Hematopoietic multipotent progenitor cell (in vitro differentiated cells): ENCODE data around the gene TWIST2. TPM values are rescaled to one million over a fixed set of nuclear protein-coding genes. Genes with fewer than 3 reads are reported as not detected.

Experiments used
- DNase-seq, 3 donors: peaks; one replicate each; pipeline ENCODE4 v3.0.0-alpha.2; 2011 to 2015; ENCODE audit warnings: low read depth in 2 of 3, low spot score in 2 of 3
- total RNA-seq: library from RNA; depleted of rRNA; stranded (reverse); fragments of >200 nt; gene quantifications from one replicate; pipeline ENCODE4 v1.2.3, GENCODE V29; 2012

The TWIST2 gene
- total RNA-seq, 1 donor: not detected

- DNase-seq: no peak
These were observed 39.7 kb downstream of the TWIST2 start for GRCh38 chr2:238887616-238888015.

DNA sequence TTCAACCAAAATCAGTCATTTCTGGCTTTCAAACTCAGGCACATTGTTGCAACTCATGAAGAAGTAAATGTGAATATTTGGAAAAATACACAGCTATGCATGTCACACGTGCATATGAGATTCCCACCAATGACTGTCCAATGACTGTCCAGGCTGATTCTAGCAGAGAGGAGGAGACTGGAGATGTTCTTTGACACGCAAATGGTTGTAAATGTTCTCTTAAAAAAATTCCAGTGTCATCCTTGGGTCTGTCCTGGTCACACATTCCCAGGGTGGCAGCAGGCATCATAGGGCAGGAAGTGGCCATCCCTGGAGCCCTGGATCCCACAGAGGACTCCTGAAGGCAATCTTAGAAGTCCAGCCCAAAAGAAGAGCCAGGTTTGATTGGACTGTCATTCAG, 40.9 kb downstream of the TWIST2 start:
- no peak for DNase-seq

DNA sequence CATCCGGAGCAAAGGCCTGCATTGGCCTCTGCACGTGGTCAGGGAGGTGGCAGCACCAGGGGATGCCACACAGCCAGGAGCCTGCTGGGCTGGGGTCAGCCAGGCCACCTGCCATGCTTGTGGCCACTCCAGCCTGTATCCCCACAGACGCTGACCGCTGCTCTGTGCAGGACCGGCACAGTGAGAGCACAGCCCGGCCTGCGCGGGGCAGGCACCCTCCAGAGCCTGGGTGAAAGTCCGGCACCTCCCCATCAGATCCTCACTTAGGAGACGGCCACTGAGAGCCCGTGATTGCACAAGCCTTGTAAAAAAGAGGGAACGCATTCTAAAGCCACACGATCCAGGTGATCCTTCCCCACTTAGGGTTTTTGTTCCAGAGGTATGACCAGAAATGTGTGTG, 42.2 kb downstream of the TWIST2 start:
- DNase-seq: no peak

DNA sequence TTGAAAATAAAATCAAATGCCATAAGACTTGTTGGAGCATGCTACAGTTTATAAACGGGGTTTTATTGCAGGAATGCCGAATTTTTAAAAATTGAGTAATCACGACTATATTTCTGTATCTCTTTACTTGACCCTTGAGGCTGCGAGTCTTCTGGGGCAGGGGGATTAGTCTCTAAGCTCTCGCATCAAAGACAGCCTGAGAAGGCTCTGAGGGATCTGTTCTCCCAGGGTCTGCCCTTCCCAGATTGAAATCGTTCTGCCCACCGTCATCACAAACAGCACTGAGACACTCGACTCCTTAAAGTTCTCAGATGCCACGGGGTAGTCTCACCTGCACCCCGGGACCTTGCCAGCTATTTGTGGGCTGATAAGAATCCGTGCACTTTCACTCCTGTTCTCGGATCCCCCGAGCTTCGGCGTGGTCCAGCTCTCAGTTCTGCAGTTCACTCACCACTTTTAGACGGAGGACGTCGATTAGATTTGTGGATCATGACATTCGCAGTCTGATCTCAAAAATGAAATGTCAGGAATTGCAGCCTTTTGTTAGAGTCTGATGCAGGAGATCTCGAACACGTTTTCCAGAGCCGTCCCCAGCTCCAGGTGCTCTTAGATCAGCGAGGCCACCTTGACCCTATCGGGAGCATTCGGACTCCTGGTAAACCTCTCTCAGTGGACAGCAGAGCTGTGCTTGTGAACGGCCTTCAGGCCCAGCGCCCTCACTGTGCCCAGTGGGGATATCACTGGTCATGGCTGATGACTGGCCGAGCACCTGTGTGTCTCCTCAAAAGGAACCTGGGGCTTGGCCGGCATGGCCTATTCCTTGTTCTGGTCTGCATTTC, 43.0 kb downstream of the TWIST2 start:
- no peak for DNase-seq

- no peak for DNase-seq
These were observed 43.7 kb downstream of the TWIST2 start for GRCh38 chr2:238891457-238892203.

DNA sequence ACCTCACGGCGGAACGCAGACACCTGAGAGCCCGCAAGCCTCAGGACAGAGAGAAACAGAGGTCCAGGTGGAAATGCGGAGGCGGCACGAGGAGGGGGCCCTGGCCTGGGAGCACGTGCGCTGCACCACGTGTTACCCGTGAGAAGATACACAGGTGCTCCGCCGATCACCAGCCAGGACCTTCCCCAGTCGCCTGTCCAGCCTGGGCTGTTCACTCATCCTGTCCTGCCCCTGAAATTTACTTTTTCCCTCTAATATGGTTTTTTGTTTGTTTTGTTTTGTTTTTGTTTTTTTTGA, 44.3 kb downstream of the TWIST2 start:
- DNase-seq: no peak

- no peak for DNase-seq
These were observed 44.9 kb downstream of the TWIST2 start for GRCh38 chr2:238892796-238893195.

GRCh38 chr2:238893349-238894000, 45.6 kb downstream of the TWIST2 start:
- DNase-seq: no peak

DNA sequence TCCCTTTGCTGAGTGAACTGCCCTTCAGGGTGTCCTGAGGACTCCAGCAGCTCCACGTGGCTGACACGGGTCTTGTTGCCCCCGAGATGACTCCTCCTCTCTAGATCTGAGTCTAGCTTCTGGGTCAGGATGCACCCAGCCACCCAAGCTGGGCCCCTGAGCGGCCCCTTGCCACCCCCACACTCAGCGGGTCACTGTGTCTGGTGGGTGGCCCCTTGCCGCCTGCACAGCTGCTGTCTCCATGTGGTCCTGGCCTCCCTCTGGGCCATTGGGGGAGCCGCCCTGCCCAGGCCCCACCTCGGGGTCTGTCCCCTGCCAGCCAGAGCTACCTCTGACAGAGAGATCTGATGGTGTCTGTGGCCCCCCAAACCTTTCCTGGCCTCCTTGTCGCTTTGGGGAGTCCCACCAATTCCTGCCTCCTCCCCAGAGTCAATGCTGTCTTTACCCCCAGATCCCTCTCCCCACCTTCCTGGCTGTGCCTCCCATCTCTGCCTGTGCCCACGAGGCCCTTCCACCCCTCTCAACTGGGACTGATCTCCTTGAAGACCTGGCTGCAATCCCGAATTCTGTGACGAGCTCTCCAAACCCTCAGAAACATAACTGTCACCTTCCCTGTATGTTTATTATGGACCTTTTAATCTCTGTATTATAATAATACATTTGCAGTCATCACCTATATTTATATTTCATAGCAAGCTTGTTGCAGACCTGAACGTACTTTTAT, 46.5 kb downstream of the TWIST2 start:
- no peak for DNase-seq

DNA sequence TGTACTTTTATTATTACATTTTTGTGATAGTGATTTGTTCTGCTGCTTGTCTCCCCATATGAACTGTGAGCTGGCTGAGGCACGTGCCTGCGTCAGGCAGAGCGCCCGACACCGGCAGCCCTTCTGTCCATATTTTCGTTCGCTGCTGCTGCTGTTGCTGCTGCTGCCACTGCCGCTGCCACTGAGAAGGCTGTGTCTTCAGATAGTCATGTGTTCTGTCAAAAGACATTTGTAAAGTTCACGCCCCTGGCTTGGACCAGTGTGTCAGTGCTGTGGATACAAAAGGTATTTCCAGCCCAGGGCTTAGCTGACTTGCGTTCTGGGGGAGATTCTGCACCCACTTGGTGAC, 47.0 kb downstream of the TWIST2 start:
- DNase-seq: no peak

- no peak for DNase-seq
These were observed 47.5 kb downstream of the TWIST2 start for GRCh38 chr2:238895361-238895882.

GRCh38 chr2:238895891-238896600, 48.2 kb downstream of the TWIST2 start:
- no peak for DNase-seq

DNA sequence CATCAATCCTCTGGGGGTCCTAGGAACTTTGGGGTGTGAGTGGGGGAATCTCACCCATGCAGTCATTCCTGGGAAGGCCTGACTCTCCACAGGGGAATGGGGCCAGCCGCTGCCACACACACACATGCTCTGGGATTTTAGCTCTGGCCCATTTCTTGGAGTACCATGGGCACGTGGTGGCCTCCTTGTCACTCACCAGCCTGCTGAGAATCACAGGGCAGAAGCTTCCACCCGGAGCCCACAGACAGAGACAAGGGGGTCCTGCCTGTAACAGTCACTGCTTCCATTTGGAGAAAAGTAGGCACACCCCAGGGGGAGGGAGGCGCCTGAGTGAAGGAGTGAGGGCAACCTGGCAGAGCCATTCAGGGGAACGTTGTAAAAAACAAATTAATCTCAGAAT, 48.8 kb downstream of the TWIST2 start:
- DNase-seq: no peak

- DNase-seq: no peak
These were observed 49.4 kb downstream of the TWIST2 start for GRCh38 chr2:238897122-238897880.

- DNase-seq: no peak
These were observed 50.0 kb downstream of the TWIST2 start for GRCh38 chr2:238897911-238898311.

- no peak for DNase-seq
These were observed 50.8 kb downstream of the TWIST2 start for GRCh38 chr2:238898534-238899281.

DNA sequence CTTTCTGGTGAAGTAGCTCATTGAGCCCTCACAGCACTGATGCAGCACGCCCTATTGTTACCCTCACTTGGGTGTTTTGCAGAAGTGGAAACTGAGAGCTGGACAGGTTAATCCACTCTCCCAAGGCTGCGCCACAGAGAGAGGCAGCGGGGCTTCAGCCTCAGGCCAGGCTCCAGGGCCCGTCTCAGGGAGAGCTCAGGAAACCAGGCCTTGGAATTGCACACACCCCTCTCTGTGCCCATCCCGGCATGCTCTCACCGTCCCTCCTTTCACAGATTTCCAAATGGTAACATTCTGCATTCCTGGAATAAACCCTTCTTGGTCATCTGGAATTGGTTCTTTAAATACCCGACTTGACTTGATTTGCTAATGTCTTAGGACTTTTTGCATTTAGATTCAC, 51.5 kb downstream of the TWIST2 start:
- DNase-seq: no peak

- no peak for DNase-seq
These were observed 52.6 kb downstream of the TWIST2 start for GRCh38 chr2:238900511-238900910.
